A549 (cell line): Measurements from ENCODE around the gene KDM5B. TPM values are rescaled to one million over a fixed set of nuclear protein-coding genes. Genes with fewer than 3 reads are reported as not detected.

Experiments
- ATAC-seq, 2 experiments: fragments of 200-7000 bp in 1 of 2; fragments of >200 bp in 1 of 2; cut with Nextera tagmentation in 1 of 2; cut with Tn5 transposase in 1 of 2; 3 replicates each; pipeline versions ENCODE4 v1.8.0 to v1.9.1; 2018 to 2020; ENCODE audit warnings: mild to moderate bottlenecking in 1 of 2, moderate library complexity in 1 of 2
- CTCF ChIA-PET: fragments of 300-600 bp; sonication (Branson Sonifier 250); formaldehyde crosslinking; extraction: SDS; loops from one replicate; lab custom pipeline; 2021; ENCODE audit warnings: antibody characterized with exemption, inconsistent platforms; lab: Yijun Ruan, JAX
- POLR2A ChIA-PET: fragments of 350-600 bp; formaldehyde crosslinking; extraction: SDS; loops from one replicate; lab custom pipeline; 2021; ENCODE audit warnings: antibody characterized with exemption, inconsistent platforms; lab: Yijun Ruan, JAX
- DNase-seq, 2 experiments: peaks; one replicate each; pipeline versions ENCODE4 v3.0.0 to v3.0.0-alpha.2; 2011 to 2016; ENCODE audit warnings: low read depth in 1 of 2, low spot score in 1 of 2
- FAIRE-seq: peaks from 2 replicates; lab custom pipeline; 2011; peaks lifted over from hg19 to GRCh38; lab: Jason Lieb, UNC
- H3K27ac ChIP-seq, 2 experiments: fragments of >200 bp; sonication (Bioruptor Twin); formaldehyde crosslinking; 3 replicates each; pipeline ENCODE4 v1.5.1; 2016 to 2017
- H3K4me1 ChIP-seq: fragments of >200 bp; sonication (Bioruptor Twin); formaldehyde crosslinking; 3 replicates; pipeline ENCODE4 v1.6.1; 2016
- H3K4me2 ChIP-seq: fragments of >200 bp; sonication (Bioruptor Twin); formaldehyde crosslinking; 3 replicates; pipeline ENCODE4 v1.6.1; 2016
- H3K4me3 ChIP-seq: fragments of >200 bp; sonication (Bioruptor Twin); formaldehyde crosslinking; 3 replicates; pipeline ENCODE4 v1.5.1; 2016
- H3K9me3 ChIP-seq: fragments of >200 bp; sonication (Bioruptor Twin); formaldehyde crosslinking; 3 replicates; pipeline ENCODE4 v1.6.1; 2016
- BHLHE40 ChIP-seq: IDR thresholded peaks from 2 replicates; pipeline ENCODE4 v1.6.1; 2012; ENCODE audit warnings: low read depth, low read length, inconsistent platforms
- CBX2 ChIP-seq: fragments of 200-600 bp; sonication (generic); IDR thresholded peaks from 2 replicates; pipeline ENCODE4 v1.6.1; 2016; ENCODE audit warnings: low read depth, mild to moderate bottlenecking, borderline replicate concordance
- CBX8 ChIP-seq: fragments of 200-600 bp; sonication (generic); IDR thresholded peaks from 2 replicates; pipeline ENCODE4 v1.6.1; 2016
- CHD4 ChIP-seq: fragments of 200-600 bp; sonication (generic); IDR thresholded peaks from 2 replicates; pipeline ENCODE4 v1.6.1; 2016; ENCODE audit warnings: antibody characterized with exemption, mild to moderate bottlenecking, borderline replicate concordance
- EHF ChIP-seq: fragments of 250-450 bp; sonication (Bioruptor Pico); IDR thresholded peaks from 2 replicates; pipeline ENCODE4 v1.5.0; 2020; ENCODE audit warnings: mild to moderate bottlenecking
- EHMT2 ChIP-seq: fragments of 200-600 bp; sonication (generic); IDR thresholded peaks from 2 replicates; pipeline ENCODE4 v1.6.1; 2016; ENCODE audit warnings: antibody characterized with exemption, low read depth, mild to moderate bottlenecking, moderate library complexity
- FOSL2 ChIP-seq, 2 experiments: fragments of 450-650 bp in 1 of 2; fragments of >200 bp in 1 of 2; sonication (Bioruptor Twin) in 1 of 2; formaldehyde crosslinking; IDR thresholded peaks; 2 replicates each; pipeline versions ENCODE4 v1.5.0 to v1.6.1; 2016 to 2020; ENCODE audit warnings: mild to moderate bottlenecking in 1 of 2, moderate library complexity in 1 of 2
- HEYL ChIP-seq: fragments of 250-450 bp; sonication (Bioruptor Pico); IDR thresholded peaks from 2 replicates; pipeline ENCODE4 v1.8.0; 2021; ENCODE audit warnings: mild to moderate bottlenecking, moderate library complexity
- HOXB13 ChIP-seq: fragments of 250-450 bp; sonication (Bioruptor Pico); IDR thresholded peaks from 2 replicates; pipeline ENCODE4 v1.5.0; 2020; ENCODE audit warnings: low read depth, mild to moderate bottlenecking, moderate library complexity
- JUNB ChIP-seq: fragments of >200 bp; sonication (Bioruptor Twin); formaldehyde crosslinking; IDR thresholded peaks from 2 replicates; pipeline ENCODE4 v1.6.1; 2016
- KDM5A ChIP-seq: fragments of 200-600 bp; sonication (generic); IDR thresholded peaks from 2 replicates; pipeline ENCODE4 v1.6.1; 2016; ENCODE audit warnings: antibody characterized with exemption, mild to moderate bottlenecking
- NR3C1 ChIP-seq: fragments of >200 bp; sonication (Bioruptor Twin); formaldehyde crosslinking; IDR thresholded peaks from 3 replicates; pipeline ENCODE4 v1.6.1; 2017
- POLR2A ChIP-seq: IDR thresholded peaks from 2 replicates; pipeline ENCODE4 v1.6.1; 2012; ENCODE audit warnings: mild to moderate bottlenecking, low read length
- SMC3 ChIP-seq: fragments of >200 bp; sonication (Bioruptor Twin); formaldehyde crosslinking; IDR thresholded peaks from 3 replicates; pipeline ENCODE4 v1.6.1; 2018; ENCODE audit warnings: inconsistent platforms
- TFCP2L1 ChIP-seq: fragments of 250-450 bp; sonication (Bioruptor Pico); IDR thresholded peaks from 2 replicates; pipeline ENCODE4 v1.5.0; 2021; ENCODE audit warnings: mild to moderate bottlenecking
- ZNF302 ChIP-seq: fragments of 250-450 bp; sonication (Bioruptor Pico); IDR thresholded peaks from 2 replicates; pipeline ENCODE4 v1.9.0; 2021; ENCODE audit warnings: inconsistent platforms, mild to moderate bottlenecking, moderate library complexity
- ZSCAN20 ChIP-seq: fragments of 250-450 bp; sonication (Bioruptor Pico); IDR thresholded peaks from 2 replicates; pipeline ENCODE4 v1.8.0; 2022; ENCODE audit warnings: mild to moderate bottlenecking, moderate library complexity
- WGBS: methylation state at CpG from one replicate; pipeline ENCODE4 v1.1.6; 2017; ENCODE audit errors: missing lambda C conversion rate; 5-methylcytosine and 5-hydroxymethylcytosine counted together
- polyA plus RNA-seq, 4 experiments: library from polyadenylated mRNA; depleted of rRNA in 3 of 4; stranded (reverse); fragments of >200 nt; fragmentation: RNase III in 1 of 4; extraction: RNeasy Plus Mini Kit Qiagen cat#74134 plus additional on column Dnase treatment in 1 of 4; gene quantifications; 2 replicates in 3 of 4; 3 replicates in 1 of 4; pipeline ENCODE4 v1.2.3, GENCODE V29; 2011 to 2017
- TF ChIP-seq, protein P1 (sequence below): IDR thresholded peaks from 2 replicates; pipeline ENCODE4 v1.6.1; 2012
- TF ChIP-seq, protein P2 (sequence below): fragments of >200 bp; sonication (Bioruptor Twin); formaldehyde crosslinking; IDR thresholded peaks from 3 replicates; pipeline ENCODE4 v1.5.1; 2016
- TF ChIP-seq, protein P3 (sequence below): fragments of 200-600 bp; sonication (generic); IDR thresholded peaks from 2 replicates; pipeline ENCODE4 v1.6.1; 2016; ENCODE audit warnings: antibody characterized with exemption, mild to moderate bottlenecking, moderate library complexity
- TF ChIP-seq, protein P4 (sequence below): fragments of >200 bp; sonication (Bioruptor Twin); formaldehyde crosslinking; IDR thresholded peaks from 3 replicates; pipeline ENCODE4 v1.6.1; 2016
- TF ChIP-seq, protein P5 (sequence below): IDR thresholded peaks from 2 replicates; pipeline ENCODE4 v1.6.1; 2012

KDM5B gene
- polyA plus RNA-seq, 2 of the 4 experiments (the other 2 are of a cell fraction): 15.8 to 44.3 TPM

DNA sequence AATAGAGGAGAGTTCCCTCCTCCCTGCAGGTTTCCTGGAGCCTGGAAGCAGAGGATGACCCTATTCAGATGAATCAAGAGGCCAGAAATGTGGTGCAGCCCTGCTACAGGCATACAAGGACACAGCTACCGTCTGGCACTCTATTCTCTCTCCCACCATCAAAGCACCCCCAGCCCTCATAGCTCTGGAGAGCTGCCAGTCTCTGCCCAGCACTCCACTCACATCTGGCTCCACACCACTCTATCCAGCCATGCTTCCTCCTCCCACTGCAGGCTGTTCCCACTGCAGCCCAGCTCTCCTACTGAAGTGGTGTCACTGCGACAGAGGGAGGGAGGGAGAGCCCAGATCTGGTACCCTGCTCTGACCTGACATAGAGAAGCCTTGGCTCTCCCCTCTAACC is 116.4 kb downstream of the KDM5B start:
- H3K4me1 ChIP-seq: no peaks in the 10 kb centered on the region
- H3K27ac ChIP-seq: no peak overlapping the region
- DNase-seq (no peak), ATAC-seq (no peak), FAIRE-seq (no peak)
- ChIA-PET POLR2A (interaction anchor here (0.6 kb wide), 1 partner anchor 576 kb away, joined by 3 read pairs; no protein-coding TSS in a partner anchor), CTCF (interaction anchor here (0.5 to 3.8 kb wide), 7 partner anchors 13 to 209 kb away, joined by 3 to 15 read pairs (median 4); no protein-coding TSS in a partner anchor)
- no peak overlapping the region for H3K4me2 ChIP-seq
- TF ChIP-seq BHLHE40 (no peak), EHMT2 (no peak), HOXB13 (CRISPR knock-in tag) (no peak), FOSL2 (IDR thresholded peaks at IDR 0.05) (no peak), FOSL2 (CRISPR knock-in tag; IDR thresholded peaks at IDR 0.05) (no peak), CBX8 (no peak), KDM5A (no peak), SMC3 (no peak)
- TF ChIP-seq, protein P1, sequence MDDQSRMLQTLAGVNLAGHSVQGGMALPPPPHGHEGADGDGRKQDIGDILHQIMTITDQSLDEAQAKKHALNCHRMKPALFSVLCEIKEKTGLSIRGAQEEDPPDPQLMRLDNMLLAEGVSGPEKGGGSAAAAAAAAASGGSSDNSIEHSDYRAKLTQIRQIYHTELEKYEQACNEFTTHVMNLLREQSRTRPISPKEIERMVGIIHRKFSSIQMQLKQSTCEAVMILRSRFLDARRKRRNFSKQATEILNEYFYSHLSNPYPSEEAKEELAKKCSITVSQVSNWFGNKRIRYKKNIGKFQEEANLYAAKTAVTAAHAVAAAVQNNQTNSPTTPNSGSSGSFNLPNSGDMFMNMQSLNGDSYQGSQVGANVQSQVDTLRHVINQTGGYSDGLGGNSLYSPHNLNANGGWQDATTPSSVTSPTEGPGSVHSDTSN: no peak
- TF ChIP-seq, protein P2, sequence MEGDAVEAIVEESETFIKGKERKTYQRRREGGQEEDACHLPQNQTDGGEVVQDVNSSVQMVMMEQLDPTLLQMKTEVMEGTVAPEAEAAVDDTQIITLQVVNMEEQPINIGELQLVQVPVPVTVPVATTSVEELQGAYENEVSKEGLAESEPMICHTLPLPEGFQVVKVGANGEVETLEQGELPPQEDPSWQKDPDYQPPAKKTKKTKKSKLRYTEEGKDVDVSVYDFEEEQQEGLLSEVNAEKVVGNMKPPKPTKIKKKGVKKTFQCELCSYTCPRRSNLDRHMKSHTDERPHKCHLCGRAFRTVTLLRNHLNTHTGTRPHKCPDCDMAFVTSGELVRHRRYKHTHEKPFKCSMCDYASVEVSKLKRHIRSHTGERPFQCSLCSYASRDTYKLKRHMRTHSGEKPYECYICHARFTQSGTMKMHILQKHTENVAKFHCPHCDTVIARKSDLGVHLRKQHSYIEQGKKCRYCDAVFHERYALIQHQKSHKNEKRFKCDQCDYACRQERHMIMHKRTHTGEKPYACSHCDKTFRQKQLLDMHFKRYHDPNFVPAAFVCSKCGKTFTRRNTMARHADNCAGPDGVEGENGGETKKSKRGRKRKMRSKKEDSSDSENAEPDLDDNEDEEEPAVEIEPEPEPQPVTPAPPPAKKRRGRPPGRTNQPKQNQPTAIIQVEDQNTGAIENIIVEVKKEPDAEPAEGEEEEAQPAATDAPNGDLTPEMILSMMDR: no peak
- H3K4me3 ChIP-seq: no peak overlapping the region
- 0% methylated on average over 2 of the region's 2 CpGs for WGBS
- H3K9me3 ChIP-seq: no peaks in the 10 kb centered on the region

DNA sequence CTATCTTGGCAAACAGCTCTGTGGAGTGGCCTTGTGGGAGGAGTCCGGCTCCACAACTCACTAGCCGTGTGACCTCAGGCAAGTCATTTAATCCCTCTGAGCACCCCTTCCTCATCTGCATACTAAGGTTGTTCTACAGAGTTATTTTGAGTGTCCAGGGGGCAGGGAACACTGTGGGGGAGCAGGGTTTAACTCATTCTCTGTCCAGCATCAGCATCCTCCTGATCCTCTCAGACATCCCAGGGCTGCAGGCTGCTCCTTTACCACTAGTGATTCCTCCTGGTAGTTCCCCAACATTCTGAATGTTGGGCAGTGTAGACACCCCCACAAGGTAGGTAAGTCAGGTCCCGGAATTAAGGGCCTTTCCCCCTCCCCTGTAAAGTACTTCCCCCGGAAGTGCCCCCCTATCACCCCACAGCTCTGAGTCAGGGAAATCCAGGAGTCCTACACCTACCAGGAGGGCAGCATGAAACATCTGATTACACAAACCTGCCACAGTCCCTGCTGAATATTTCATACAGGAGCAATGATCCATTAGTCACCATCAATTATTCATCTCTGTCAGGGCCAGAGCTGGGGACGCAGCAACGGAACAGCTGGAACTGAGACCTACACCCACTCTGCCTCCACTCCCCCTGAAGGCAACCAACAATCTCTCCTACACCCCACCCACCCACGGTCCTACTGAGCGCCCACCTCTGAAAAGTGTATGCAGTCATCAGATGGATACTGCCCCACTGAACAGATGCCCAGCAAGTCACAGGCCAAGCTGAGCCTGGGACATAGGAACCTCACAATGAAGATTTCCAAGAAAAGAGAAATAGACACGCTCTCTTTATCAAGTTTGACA is 118.5 kb downstream of the KDM5B start:
- 21% methylated on average over 9 of the region's 9 CpGs for WGBS
- no peaks in the 10 kb centered on the region for H3K9me3 ChIP-seq
- H3K4me2 ChIP-seq: no peak overlapping the region
- H3K4me3 ChIP-seq: no peak overlapping the region
- no peak for ATAC-seq
- TF ChIP-seq BHLHE40 (no peak), CHD4 (no peak), ZNF302 (CRISPR knock-in tag) (no peak)
- TF ChIP-seq, protein P3, sequence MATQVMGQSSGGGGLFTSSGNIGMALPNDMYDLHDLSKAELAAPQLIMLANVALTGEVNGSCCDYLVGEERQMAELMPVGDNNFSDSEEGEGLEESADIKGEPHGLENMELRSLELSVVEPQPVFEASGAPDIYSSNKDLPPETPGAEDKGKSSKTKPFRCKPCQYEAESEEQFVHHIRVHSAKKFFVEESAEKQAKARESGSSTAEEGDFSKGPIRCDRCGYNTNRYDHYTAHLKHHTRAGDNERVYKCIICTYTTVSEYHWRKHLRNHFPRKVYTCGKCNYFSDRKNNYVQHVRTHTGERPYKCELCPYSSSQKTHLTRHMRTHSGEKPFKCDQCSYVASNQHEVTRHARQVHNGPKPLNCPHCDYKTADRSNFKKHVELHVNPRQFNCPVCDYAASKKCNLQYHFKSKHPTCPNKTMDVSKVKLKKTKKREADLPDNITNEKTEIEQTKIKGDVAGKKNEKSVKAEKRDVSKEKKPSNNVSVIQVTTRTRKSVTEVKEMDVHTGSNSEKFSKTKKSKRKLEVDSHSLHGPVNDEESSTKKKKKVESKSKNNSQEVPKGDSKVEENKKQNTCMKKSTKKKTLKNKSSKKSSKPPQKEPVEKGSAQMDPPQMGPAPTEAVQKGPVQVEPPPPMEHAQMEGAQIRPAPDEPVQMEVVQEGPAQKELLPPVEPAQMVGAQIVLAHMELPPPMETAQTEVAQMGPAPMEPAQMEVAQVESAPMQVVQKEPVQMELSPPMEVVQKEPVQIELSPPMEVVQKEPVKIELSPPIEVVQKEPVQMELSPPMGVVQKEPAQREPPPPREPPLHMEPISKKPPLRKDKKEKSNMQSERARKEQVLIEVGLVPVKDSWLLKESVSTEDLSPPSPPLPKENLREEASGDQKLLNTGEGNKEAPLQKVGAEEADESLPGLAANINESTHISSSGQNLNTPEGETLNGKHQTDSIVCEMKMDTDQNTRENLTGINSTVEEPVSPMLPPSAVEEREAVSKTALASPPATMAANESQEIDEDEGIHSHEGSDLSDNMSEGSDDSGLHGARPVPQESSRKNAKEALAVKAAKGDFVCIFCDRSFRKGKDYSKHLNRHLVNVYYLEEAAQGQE: peak; percentile 53; the same call in 1 of the 2 replicates
- H3K27ac ChIP-seq: no peak overlapping the region
- ChIA-PET POLR2A (no interaction called here), CTCF (interaction anchor here (0.8 to 3.8 kb wide), 8 partner anchors 10 to 115 kb away, joined by 3 to 13 read pairs (median 4); no protein-coding TSS in a partner anchor)
- H3K4me1 ChIP-seq: no peaks in the 10 kb centered on the region
- no peak for DNase-seq
- FAIRE-seq: no peak

DNA sequence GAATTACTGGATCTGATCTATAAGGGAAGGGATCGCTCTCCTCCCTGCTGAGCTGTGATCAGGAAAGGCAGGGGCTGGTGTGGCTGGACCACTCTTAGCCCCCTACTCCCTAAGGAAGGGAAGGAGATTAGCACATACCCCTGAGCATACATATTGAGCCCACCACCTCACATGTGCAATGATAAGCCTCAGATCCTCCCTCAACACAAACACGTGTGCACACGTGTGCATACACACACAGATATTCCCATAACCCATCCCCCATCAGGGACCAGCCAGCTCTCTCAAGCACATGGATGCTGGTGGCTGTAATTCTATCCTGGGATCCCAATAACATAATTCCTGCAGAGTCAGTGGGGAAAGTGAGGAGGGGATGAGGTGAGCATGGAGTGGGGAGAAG is 119.1 kb downstream of the KDM5B start:
- no peak overlapping the region for H3K27ac ChIP-seq
- H3K4me1 ChIP-seq: no peaks in the 10 kb centered on the region
- DNase-seq: no peak
- CTCF ChIA-PET: interaction anchor here (0.8 to 3.8 kb wide), 7 partner anchors 11 to 115 kb away, joined by 3 to 12 read pairs (median 4); no protein-coding TSS in a partner anchor
- no peak for ATAC-seq
- no peak overlapping the region for H3K4me2 ChIP-seq
- 0% methylated on average over 3 of the region's 3 CpGs for WGBS
- H3K9me3 ChIP-seq: no peaks in the 10 kb centered on the region
- no peak overlapping the region for H3K4me3 ChIP-seq
- no peak for FAIRE-seq
- POLR2A ChIA-PET: no interaction called here
- TF ChIP-seq EHF (no peak), HEYL (CRISPR knock-in tag) (no peak), CBX2 (no peak), JUNB (no peak), TFCP2L1 (CRISPR knock-in tag) (no peak), NR3C1 (no peak), ZSCAN20 (no peak), POLR2A (no peak), BHLHE40 (no peak)
- TF ChIP-seq, protein P4, sequence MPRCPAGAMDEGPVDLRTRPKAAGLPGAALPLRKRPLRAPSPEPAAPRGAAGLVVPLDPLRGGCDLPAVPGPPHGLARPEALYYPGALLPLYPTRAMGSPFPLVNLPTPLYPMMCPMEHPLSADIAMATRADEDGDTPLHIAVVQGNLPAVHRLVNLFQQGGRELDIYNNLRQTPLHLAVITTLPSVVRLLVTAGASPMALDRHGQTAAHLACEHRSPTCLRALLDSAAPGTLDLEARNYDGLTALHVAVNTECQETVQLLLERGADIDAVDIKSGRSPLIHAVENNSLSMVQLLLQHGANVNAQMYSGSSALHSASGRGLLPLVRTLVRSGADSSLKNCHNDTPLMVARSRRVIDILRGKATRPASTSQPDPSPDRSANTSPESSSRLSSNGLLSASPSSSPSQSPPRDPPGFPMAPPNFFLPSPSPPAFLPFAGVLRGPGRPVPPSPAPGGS: no peak
- TF ChIP-seq, protein P2: no peak
- TF ChIP-seq, protein P5, sequence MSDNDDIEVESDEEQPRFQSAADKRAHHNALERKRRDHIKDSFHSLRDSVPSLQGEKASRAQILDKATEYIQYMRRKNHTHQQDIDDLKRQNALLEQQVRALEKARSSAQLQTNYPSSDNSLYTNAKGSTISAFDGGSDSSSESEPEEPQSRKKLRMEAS: no peak
